OCI-LY7 (cell line): ENCODE measurements around the gene KANSL3.

Experiments used
- EZH2phosphoT487 ChIP-seq: fragments of 200-600 bp; sonication (generic); IDR thresholded peaks from 2 replicates; pipeline ENCODE4 v1.6.1; 2018; ENCODE audit warnings: low read depth, borderline replicate concordance, mild to moderate bottlenecking, mixed run types, antibody characterized with exemption, low read length, moderate library complexity, mixed read lengths
- TF ChIP-seq, protein P1 (sequence below): fragments of 200-600 bp; sonication (generic); conservative IDR thresholded peaks from 2 replicates; pipeline ENCODE4 v1.5.1; 2014; ENCODE audit warnings: mild to moderate bottlenecking, antibody characterized with exemption, low read length, moderate library complexity, mixed read lengths

DNA sequence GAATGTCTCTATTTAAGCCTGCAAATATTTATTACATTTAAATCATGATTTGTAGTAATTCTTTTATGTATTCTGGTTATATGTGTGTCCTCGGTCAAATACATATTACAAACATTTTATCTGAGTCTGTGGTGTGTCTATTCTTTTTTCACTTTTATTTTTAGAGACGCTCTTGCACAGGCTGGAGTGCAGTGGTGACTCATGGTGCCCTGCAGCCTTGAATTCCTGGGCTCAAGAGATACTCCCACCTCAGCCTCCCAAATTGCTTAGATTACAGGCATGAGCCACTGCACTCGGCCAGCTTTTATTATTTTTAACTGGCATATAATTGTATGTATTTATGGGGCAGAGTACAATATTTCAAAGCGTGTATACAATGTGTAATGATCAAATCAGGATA lies 54.1 kb downstream of the KANSL3 start:
- TF ChIP-seq, protein P1, sequence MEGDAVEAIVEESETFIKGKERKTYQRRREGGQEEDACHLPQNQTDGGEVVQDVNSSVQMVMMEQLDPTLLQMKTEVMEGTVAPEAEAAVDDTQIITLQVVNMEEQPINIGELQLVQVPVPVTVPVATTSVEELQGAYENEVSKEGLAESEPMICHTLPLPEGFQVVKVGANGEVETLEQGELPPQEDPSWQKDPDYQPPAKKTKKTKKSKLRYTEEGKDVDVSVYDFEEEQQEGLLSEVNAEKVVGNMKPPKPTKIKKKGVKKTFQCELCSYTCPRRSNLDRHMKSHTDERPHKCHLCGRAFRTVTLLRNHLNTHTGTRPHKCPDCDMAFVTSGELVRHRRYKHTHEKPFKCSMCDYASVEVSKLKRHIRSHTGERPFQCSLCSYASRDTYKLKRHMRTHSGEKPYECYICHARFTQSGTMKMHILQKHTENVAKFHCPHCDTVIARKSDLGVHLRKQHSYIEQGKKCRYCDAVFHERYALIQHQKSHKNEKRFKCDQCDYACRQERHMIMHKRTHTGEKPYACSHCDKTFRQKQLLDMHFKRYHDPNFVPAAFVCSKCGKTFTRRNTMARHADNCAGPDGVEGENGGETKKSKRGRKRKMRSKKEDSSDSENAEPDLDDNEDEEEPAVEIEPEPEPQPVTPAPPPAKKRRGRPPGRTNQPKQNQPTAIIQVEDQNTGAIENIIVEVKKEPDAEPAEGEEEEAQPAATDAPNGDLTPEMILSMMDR: no peak
- no peak for TF ChIP-seq EZH2phosphoT487
